Measurements from ENCODE around the gene UBE3A. TPM values are rescaled to one million over a fixed set of nuclear protein-coding genes. Genes with fewer than 3 reads are reported as not detected.
"Not testable (repeated sequence)": the region's sequence is repeated elsewhere in the genome, so short reads cannot be mapped to it uniquely, and the experiment has no call there.

Gene UBE3A
- total RNA-seq, 1 donor from 2014 or later: 123 TPM

DNA sequence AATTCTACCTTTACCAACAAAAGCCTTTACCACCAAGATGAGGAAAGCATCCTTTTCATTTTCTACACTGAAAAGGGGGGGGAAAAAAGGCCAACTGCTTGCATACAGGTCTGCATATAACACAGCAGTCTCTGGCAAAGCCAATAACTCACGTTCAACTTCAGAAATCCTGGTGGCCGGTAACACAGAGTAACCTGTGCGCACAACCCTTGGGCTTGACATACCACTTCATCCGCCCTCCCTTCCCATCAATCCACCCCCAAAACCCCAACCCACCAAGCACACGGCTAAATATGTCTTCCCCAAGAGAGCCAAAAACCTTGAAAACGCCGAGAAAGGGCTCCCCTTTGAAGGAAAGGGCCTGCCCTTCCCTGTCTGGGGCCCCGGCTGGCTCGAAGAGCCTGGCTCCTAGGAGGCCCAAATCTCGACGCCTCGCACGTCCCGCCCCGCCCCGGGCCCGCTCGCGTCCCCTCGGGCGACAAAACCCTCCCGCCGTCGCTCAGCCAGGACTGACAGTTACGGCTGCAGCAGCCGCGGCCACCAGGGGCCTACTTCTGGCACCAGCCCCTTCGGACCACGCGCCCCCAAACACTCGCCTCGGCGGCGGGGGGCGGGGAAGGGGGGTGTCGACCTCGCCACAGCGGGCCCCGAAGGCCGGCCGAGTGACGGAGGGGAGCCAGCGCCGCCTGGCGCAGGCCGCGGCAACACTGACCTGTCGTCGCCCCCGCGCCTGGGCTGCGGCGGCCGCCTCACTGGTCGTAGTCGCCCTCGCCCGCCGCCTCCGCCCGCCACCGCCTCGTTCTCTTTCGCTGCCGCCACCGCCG lies 835 bp downstream of the UBE3A start:
- DNase-seq (ENCODE audit: low spot score): peak; percentile 56

DNA sequence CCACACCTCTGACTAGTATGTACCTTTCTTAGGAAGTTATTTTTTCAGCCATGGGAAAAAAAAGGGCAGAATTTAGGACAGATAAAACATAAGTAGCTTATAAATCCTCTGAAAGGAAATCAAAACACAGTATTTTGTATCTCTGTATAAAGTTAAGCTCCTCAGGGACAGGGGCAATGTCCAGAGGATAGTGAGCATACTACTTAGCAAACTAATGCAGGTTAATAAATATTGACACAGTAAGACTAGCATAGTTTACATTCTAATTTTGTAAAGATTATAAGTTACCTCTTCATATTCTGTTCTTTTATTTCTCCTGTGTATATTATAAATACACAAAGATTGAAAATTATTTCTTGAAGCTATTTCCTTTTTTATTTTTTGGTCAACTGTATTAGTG lies 2.1 kb downstream of the UBE3A start:
- no peak for DNase-seq (ENCODE audit: low spot score)

DNA sequence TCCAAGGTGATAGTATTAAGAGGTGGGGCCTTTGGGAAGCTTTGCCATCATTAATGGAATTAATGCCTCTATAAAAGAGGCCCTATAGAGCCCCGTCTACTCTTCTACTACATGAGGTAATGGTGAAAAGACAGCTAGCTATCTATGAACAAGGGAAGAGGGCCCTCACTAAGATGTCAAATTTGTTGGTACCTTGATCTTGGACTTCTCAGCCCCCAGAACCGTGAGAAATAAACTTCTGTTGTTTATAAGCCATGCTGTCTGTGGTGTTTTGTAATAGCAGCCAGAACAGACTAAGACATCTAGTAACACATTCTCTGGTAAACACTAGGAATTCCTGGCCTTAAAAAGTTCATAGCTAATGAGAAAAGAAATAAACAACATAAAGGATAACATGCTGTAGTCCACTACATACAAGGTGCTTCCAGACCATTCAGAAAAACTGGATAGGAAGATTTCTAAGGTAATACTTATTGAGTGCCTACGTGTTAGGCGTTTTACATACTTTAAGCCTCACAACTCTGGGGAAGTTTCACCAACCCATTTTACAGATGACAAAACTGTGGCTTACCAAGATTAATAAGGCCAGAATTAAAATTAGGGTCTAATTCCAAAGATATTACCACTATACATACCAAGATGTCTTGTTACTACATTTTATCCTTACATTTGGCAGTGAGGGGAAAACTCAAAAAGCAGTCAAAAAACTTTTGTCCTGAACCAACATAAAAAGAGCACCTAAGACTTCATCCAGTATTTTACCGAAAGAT lies 3.2 kb downstream of the UBE3A start:
- DNase-seq (ENCODE audit: low spot score): no peak

DNA sequence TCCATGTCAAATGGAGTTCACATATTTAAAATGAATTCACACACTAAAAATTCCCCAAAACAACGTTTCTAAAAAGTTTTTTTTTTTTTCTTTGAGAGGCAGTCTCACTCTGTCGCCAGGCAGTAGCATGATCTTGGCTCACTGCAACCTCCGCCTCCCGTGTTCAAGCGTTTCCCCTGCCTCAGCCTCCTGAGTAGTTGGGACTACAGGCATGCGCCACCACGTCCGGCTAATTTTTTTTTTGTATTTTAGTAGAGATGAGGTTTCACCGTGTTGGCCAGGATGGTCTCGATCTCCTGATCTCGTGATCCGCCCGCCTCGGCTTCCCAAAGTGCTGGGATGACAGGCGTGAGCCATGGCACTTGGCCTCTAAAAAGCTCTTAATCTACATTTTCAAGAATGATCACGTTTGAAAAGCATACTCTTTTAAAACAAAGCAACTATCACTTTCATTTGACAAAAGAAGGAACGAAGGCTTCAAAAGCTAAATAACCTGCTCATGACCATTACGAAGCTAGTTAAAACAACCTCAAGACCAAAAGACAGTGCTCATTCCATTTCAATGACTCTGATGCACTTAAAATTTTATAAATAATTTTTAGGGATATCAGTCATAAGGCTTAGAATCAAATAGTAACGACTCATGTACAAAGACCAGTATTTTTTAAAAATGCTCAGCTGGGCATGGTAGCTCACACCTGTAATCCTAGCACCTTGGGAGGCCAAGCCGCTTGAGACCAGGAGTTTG lies 5.5 kb downstream of the UBE3A start:
- no peak for DNase-seq (ENCODE audit: low spot score)

DNA sequence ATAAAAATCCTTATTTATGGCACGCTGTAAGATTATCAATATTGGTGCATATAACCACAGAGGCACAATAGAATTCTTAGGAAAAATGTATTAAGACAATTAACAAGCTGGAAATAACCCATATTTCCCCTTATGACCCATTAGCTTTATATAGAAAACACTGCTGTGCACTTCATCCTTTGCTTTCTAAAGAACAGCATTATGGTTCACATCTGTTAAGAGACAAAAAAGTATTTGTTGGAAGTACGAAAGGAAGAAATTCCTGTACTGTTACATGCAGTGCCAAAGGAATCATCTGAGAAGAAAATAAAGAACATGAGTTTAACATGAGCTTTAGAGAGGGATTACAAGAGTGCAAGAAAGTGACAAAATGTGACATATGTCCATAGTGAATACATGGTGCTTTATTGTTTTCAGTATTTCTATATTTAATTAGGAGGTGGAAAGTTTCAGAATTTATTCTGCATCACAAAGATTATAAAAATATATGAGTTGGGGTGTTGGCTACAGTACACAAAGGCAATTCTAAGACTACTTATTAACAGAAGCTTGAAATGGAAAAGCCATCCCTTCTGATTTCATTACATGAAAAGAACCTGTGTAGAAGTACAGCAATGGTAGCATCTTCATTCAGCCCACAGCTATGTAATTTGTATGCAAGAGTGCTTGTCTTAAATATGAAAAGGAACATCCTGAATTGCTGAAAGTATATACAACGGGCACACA lies 6.8 kb downstream of the UBE3A start:
- DNase-seq (ENCODE audit: low spot score): no peak

DNA sequence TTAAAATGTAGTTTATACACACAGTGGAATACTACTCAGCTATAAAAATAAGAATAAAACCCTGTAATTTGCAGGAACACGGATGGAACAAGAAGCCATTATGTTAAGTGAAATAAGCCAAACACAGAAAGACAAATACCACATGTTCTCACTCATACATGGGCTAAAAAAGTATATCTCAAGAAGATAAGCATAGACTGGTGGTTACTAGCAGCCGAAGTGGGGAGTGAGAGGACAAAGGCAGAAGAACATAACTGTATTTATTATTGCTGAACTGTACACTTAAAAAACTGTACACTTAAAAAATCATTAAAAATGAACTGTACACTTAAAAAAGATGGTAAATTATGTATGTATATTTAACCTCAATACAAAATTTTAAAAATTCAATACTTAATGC lies 11.0 kb downstream of the UBE3A start:
- no peak for DNase-seq (ENCODE audit: low spot score)

DNA sequence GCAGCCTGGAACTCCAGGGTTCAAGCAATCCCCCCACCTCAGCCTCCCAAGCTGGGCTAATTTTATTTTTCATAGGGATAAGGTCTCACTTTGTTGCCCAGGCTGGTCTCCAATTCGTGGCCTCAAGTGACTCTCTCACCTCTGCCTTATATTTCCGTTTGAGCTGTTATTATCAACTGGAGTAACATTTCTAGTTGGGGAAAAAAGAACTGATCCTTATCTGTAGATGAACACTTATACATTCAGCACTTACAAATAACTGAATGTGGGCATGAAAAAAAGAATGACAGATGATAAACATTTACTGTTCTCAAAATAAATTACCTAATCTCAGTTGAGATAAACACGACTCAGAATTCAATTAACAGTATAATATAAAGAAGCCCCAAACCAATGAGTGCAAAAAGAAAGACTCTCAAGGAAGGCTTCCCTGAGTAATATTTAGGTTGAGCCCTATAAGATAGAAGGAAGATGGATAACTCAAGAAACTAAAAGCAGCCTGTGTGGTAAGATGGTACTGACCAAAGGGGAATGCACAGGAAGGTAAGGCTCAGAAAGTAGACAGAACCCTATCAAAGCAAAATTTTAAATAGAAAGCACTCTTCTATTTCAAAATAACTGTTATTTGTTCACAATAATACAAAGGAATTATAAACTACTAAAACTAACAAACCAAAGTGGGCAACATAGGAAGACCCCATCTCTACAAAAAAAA lies 11.8 kb downstream of the UBE3A start:
- no peak for DNase-seq (ENCODE audit: low spot score)

DNA sequence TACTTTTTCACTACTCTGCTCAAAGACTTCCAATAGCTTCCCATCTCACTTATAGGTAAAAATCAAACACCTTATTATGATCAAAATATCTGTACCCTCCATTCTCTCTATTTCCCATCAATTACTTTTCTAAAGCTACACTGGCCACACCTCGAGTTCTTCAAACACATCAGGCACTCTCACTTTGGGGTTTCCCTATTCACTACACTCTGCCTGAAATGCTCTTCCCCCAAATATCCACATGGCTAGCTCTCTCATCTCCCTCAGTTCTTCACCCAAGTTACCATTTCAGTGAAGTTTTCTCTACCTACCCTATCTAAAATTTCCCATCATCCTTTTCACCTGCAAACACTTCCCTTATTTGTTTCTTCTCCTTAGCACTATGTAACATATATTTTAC lies 14.8 kb downstream of the UBE3A start:
- no peak for DNase-seq (ENCODE audit: low spot score)

DNA sequence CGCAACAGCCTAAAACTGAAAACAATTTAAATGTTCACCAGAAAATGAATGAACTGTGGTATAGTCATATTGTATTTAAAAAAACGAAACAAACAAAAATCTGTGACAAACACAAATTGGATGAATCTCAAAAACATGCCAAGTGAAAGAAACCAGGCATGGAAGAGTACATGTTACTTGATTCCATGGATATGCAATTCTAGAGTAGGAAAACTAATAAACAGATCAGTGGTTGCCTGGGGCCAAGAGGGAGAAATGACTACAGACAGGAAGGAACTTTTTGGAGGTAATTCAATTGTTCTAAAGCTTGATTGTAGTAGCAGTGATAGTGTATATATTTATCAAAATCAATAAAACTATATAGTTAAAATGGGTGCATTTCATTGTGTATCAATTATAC lies 16.8 kb downstream of the UBE3A start:
- DNase-seq (ENCODE audit: low spot score): no peak

DNA sequence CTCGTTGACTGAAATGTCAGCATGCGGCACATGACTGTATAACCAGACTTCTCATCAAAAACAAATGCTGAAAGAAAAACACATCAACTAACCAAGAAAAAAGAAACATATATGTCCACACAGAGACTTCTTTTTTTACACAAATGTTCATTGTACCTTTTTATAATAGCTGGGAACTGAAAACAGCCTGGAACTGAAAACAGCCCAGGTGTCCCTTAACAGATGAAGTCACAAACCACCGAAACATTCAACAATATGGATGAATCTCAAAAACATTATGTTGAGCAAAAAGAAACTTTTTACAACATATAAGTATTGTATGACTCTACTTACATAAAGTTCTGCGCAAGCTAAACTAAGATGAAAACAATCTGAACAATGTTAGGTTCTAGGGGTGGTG lies 20.6 kb downstream of the UBE3A start:
- no peak for DNase-seq (ENCODE audit: low spot score)

DNA sequence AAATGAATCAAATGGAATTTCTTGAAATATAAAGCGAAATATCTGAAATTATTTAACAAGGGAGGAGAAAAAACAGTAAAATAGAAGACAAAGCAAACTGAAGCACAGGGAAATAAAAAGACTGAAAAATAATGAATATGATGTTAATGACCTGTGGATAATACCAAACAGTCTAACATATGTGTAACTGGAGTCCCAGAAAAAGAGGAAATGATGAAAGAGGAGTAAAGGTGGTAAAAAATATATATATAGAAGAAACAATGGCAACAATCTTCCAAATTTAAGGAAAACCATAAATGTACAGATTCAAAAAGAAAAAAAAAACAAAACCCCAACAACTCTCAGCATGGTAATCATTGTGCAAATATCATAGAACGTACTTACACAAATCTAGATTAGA lies 21.2 kb downstream of the UBE3A start:
- no peak for DNase-seq (ENCODE audit: low spot score)

DNA sequence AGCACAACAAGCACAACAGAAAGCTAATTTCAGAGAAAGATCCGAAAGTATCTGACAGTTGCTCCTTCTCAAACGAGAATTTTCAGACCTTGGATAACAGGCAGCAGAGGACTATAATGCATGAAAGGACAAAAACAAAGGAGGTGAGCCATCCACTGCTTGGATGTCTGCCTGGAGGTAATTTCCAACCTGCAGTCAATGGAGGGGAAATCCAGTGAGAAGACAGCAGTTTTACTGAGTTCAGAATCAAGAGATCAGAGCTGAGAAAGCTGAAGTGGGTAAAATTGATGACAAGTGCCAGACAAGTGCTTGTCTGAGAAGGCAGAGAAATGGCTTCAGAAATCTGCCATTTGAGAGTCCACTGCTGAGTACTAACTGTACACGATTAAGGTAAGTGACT lies 22.1 kb downstream of the UBE3A start:
- no peak for DNase-seq (ENCODE audit: low spot score)

DNA sequence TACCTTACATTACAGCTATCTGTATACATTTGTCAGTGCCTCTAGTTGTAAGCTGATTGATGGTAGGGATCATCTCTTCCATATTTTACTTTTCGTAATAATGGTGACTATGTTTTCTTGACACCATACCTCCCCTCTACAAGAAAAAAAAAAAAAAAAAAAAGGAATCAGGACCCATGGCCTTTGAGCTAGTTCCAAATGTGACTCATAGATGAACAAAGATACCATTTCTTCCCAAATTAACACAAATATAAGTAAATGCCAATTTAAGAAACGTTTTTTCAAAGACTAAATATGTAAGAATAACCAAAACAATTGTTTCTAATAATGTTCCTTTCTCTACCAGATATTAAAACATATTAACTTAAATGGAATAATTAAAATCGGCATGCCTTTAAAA lies 23.1 kb downstream of the UBE3A start:
- DNase-seq (ENCODE audit: low spot score): no peak

DNA sequence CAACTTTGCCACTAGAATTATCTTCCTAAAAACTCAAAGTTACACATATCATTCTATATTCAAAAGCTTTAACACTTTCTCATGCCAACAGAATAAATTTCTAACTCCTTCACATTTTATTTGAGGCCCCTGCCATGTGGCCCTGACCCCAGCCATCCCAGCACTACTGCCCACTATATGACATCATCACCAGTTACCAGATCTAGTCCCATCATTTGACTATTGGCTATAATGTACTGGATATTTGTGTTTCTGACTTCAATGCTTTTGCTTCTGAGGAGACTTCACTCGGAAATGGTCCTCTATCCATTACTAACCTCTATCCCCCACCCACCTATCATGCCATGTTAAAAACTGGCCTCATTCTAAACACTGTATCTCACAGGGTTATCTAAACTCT lies 23.6 kb downstream of the UBE3A start:
- no peak for DNase-seq (ENCODE audit: low spot score)

DNA sequence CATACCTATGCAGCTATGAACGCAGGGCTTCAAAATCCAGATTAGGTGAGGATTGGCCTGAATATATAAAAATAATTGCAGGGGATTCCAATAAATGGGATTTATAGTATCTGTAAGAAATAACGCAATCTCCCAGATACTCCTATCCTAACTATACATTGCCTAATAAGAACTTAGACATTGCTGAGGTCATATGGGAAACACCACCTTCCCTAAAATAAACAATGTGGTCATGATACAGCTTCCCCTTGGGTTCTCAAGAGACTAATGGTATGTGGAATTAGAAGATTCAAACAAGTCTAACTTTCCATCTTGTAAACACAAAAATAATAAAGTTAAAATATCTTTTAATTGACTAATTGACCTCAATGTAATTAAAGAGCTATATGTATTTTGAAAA lies 28.2 kb downstream of the UBE3A start:
- DNase-seq (ENCODE audit: low spot score): no peak

DNA sequence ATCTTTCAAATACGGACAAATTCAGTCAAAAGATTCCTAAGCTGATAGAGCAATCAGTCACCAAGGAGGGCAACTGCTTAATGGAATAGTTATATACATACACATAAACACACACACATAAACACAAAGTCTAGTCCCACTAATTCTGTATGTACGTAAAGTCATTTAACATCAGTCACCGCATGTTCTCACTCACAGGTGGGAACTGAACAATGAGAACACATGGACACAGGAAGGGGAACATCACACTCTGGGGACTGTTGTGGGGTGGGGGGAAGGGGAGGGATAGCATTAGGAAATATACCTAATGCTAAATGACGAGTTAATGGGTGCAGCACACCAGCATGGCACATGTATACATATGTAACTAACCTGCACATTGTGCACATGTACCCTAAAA lies 29.1 kb downstream of the UBE3A start:
- not testable (repeated sequence) for DNase-seq (ENCODE audit: low spot score)

DNA sequence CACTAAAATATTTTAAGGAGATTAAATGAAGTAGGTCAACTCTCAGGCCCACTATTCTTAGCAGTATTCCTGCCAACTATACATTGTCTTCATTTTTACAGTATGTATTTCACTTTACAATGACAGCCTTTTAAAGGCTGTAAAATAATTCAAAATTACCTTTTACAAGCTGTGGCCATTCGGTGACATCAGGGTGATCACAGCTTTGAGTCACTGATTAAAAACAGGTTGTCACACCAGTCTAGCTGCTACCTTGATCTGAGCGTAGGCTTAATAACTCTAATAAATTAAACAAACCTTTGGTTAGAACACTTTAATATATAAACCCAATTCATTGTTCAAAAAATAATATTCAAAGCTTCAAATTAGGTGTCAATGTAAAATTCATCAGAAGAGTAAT lies 29.9 kb downstream of the UBE3A start:
- no peak for DNase-seq (ENCODE audit: low spot score)

DNA sequence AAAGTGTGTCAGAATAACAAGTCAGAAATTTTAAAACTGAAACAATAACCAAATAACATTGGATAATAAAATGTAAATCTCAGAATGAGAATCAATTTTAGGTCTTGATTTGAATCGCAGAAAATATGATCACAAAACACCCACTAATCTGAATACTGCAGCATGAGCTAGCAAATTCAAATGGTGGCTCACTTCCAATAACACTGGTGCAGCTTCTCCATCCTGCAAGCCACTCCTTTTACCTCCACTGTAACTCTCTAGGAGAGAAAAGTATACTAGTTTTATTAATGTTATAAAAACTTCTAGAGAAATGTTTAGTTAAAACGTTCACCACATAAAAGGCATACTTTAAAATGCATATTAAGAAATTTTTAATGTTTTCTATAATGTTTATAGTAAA lies 30.4 kb downstream of the UBE3A start:
- no peak for DNase-seq (ENCODE audit: low spot score)

DNA sequence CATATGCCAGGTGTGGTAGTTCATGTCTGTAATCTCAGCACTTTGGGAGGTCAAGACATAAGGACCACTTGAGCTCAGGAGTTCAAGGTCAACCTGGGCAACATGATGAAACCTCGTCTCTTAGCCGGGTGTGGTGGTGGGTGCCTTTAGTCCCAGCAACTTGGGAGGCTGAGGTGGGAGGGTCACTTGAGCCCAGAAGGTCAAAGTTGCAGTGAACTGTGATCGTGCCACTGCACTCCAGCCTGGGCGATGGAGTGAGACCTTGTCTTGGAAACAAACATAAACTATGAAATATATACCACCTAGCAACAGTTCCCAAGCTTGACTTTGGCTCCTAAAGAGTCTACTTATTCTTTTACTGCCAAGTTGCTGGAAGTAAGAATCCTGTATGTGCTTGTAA lies 30.9 kb downstream of the UBE3A start:
- no peak for DNase-seq (ENCODE audit: low spot score)

DNA sequence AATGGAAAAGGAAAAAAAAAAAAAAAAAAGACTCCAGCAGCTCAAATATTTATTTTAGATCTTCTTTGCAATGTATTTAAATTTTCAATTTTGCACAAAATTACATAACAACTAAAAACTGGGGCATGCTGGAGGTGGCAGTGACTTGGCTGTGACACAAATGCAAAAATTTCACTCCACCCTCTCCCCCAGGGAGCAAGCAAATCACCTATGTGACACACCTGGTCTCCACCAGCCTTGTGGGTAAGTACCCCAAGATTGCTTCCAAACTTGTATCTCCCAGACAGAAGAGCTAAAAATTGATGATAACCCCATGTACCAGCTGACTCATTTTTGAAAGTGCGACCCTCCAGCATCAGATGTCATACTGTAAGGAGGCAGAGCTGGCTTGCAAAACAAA lies 32.0 kb downstream of the UBE3A start:
- DNase-seq (ENCODE audit: low spot score): no peak

DNA sequence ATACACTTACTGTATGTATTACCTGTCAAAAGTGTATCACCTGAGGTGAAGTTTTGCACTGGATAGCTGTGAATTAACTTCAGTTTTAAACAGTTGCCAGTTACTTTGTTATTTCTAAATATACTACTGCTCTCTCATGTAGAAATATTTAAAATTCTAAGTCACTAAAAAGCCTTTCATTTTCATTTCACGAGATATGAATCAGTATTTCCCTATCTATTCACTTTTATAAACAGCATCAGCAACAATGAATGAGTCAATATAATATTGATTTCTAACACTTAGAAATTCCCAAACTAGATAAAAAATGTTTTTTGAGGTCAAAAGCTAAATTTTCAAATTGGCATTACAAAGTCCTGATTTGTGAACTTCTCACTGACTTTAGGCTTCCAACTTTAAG lies 32.6 kb downstream of the UBE3A start:
- DNase-seq (ENCODE audit: low spot score): no peak

All from ureter (tissue), 1 donor.